ENCODE measurements around the gene POLE.
"Not testable (repeated sequence)": the region's sequence is repeated elsewhere in the genome, so short reads cannot be mapped to it uniquely, and the experiment has no call there.

The POLE gene

GRCh38 chr12:132610866-132611602 lies 76.1 kb downstream of the POLE start:
- DNase-seq = no peak

GRCh38 chr12:132610051-132610759 lies 76.9 kb downstream of the POLE start, which contains the start of gene LRCOL1:
Gene LRCOL1 (minus strand): TSS chr12:132610582. CDS start chr12:132606251, 4,331 bp downstream.
- no peak for DNase-seq

GRCh38 chr12:132608231-132609171 lies 78.6 kb downstream of the POLE start:
- DNase-seq = no peak

- DNase-seq = no peak
These were observed 80.2 kb downstream of the POLE start for GRCh38 chr12:132606927-132607326.

- DNase-seq = no peak
These were observed 80.7 kb downstream of the POLE start for GRCh38 chr12:132606466-132606865.

- no peak for DNase-seq
These were observed 81.2 kb downstream of the POLE start for GRCh38 chr12:132605892-132606291.

- no peak for DNase-seq
These were observed 82.3 kb downstream of the POLE start for GRCh38 chr12:132604668-132605441.

GRCh38 chr12:132604151-132604618 lies 83.0 kb downstream of the POLE start:
- no peak for DNase-seq

GRCh38 chr12:132603240-132604150 lies 83.6 kb downstream of the POLE start:
- no peak for DNase-seq

- DNase-seq = no peak
These were observed 84.4 kb downstream of the POLE start for GRCh38 chr12:132602572-132603239.

- DNase-seq = no peak
These were observed 85.8 kb downstream of the POLE start for GRCh38 chr12:132601171-132601883.

- DNase-seq = peak; percentile 56 to 86
These were observed 86.8 kb downstream of the POLE start for GRCh38 chr12:132600048-132601032.

- DNase-seq = not testable (repeated sequence)
These were observed 87.6 kb downstream of the POLE start for GRCh38 chr12:132599502-132599901.

- no peak for DNase-seq
These were observed 89.5 kb downstream of the POLE start for GRCh38 chr12:132597333-132598316.

- no peak for DNase-seq
These were observed 91.1 kb downstream of the POLE start for GRCh38 chr12:132596016-132596415.

GRCh38 chr12:132595183-132595582 lies 92.0 kb downstream of the POLE start:
- no peak for DNase-seq

GRCh38 chr12:132593938-132594358 lies 93.2 kb downstream of the POLE start:
- DNase-seq = peak; percentile 91 to 98

Measured in NCI-H187 (cell line).